SK-N-SH (cell line): ENCODE measurements around the gene EFCC1. TPM values are rescaled to one million over a fixed set of nuclear protein-coding genes. Genes with fewer than 3 reads are reported as not detected.

ENCODE experiments used
- CTCF ChIA-PET: fragments of 300-600, 350-600 bp; formaldehyde crosslinking; extraction: SDS; loops from one replicate; lab custom pipeline; 2021; lab: Yijun Ruan, JAX
- POLR2A ChIA-PET: fragments of 350-600 bp; sonication (Branson Sonifier 250); formaldehyde crosslinking; extraction: SDS; loops from one replicate; lab custom pipeline; 2020; ENCODE audit warnings: antibody characterized with exemption, inconsistent platforms; lab: Yijun Ruan, JAX
- DNase-seq: peaks from one replicate; pipeline ENCODE4 v3.0.0; 2012
- H2AFZ ChIP-seq: fragments of 200-600 bp; sonication (generic); 2 replicates; pipeline ENCODE4 v1.8.1; 2016; ENCODE audit warnings: antibody characterized with exemption, mild to moderate bottlenecking, low read depth
- H3F3A ChIP-seq: fragments of 200-600 bp; sonication (generic); replicated peaks from 2 replicates; pipeline ENCODE3; 2016; ENCODE audit warnings: antibody characterized with exemption, mild to moderate bottlenecking; ENCODE audit not compliant: insufficient read depth
- H3K27ac ChIP-seq, 2 experiments: fragments of 200-500 bp in 1 of 2; fragments of 200-600 bp in 1 of 2; sonication (Bioruptor generic) in 1 of 2; sonication (generic), shearing (Covaris generic) in 1 of 2; 2 replicates each; pipeline versions ENCODE4 v1.5.1 to v1.6.1; 2014 to 2016; ENCODE audit warnings: low read depth in 2 of 2, inconsistent platforms in 1 of 2, low read length in 1 of 2, mild to moderate bottlenecking in 1 of 2, mixed read lengths in 1 of 2
- H3K27me3 ChIP-seq: fragments of 200-600 bp; sonication (generic), shearing (Covaris generic); 2 replicates; pipeline ENCODE4 v1.6.1; 2016; ENCODE audit warnings: mixed run types; ENCODE audit not compliant: insufficient read depth
- H3K36me3 ChIP-seq, 2 experiments: fragments of 200-500 bp in 1 of 2; fragments of 200-600 bp in 1 of 2; sonication (Bioruptor generic) in 1 of 2; sonication (generic) in 1 of 2; replicated peaks in 1 of 2; 2 replicates each; pipeline versions ENCODE3 to v1.5.1; 2014 to 2016; ENCODE audit warnings: low read length in 1 of 2, mild to moderate bottlenecking in 1 of 2; ENCODE audit not compliant: insufficient read depth in 2 of 2, control insufficient read depth in 1 of 2
- H3K4me1 ChIP-seq, 2 experiments: fragments of 200-500 bp in 1 of 2; fragments of 200-600 bp in 1 of 2; sonication (Bioruptor generic) in 1 of 2; sonication (generic), shearing (Covaris generic) in 1 of 2; 2 replicates each; pipeline versions ENCODE4 v1.5.1 to v1.6.1; 2014 to 2016; ENCODE audit warnings: low read depth in 1 of 2, low read length in 1 of 2, mixed run types in 1 of 2; ENCODE audit not compliant: insufficient read depth in 2 of 2, control insufficient read depth in 1 of 2
- H3K4me2 ChIP-seq: fragments of 200-600 bp; sonication (generic), shearing (Covaris generic); 2 replicates; pipeline ENCODE4 v1.6.1; 2017; ENCODE audit warnings: mixed run types
- H3K4me3 ChIP-seq, 2 experiments: fragments of 200-500 bp in 1 of 2; fragments of 200-600 bp in 1 of 2; sonication (Bioruptor generic) in 1 of 2; sonication (generic), shearing (Covaris generic) in 1 of 2; 2 replicates each; pipeline versions ENCODE4 v1.5.1 to v1.8.1; 2014 to 2016; ENCODE audit warnings: low read depth in 2 of 2, inconsistent platforms in 1 of 2, low read length in 1 of 2, mild to moderate bottlenecking in 1 of 2, mixed read lengths in 1 of 2, moderate library complexity in 1 of 2
- H3K79me2 ChIP-seq: fragments of 200-600 bp; sonication (generic); 2 replicates; pipeline ENCODE4 v1.8.1; 2017; ENCODE audit warnings: mild to moderate bottlenecking; ENCODE audit not compliant: insufficient read depth
- H3K9ac ChIP-seq: fragments of 200-600 bp; sonication (generic); 2 replicates; pipeline ENCODE4 v1.6.1; 2017; ENCODE audit warnings: mixed run types
- H3K9me2 ChIP-seq: fragments of 200-600 bp; sonication (generic); 2 replicates; pipeline ENCODE4 v1.6.1; 2017; ENCODE audit warnings: mixed run types
- H3K9me3 ChIP-seq: fragments of 200-600 bp; sonication (generic); 2 replicates; pipeline ENCODE4 v1.6.1; 2017; ENCODE audit warnings: mixed run types, mild to moderate bottlenecking, moderate library complexity
- H4K20me1 ChIP-seq: fragments of 200-600 bp; sonication (generic); 2 replicates; pipeline ENCODE4 v1.6.1; 2017; ENCODE audit warnings: mild to moderate bottlenecking, mixed run types; ENCODE audit not compliant: insufficient read depth
- CHD2 ChIP-seq: fragments of 150-350 bp; IDR thresholded peaks from 2 replicates; pipeline ENCODE4 v1.6.1; 2018; ENCODE audit warnings: low read length; ENCODE audit not compliant: partially characterized antibody
- FOSL2 ChIP-seq: IDR thresholded peaks from 2 replicates; pipeline ENCODE4 v1.4.0; 2012; ENCODE audit warnings: low read depth, mild to moderate bottlenecking, moderate library complexity, borderline replicate concordance
- FOXJ3 ChIP-seq: sonication (generic); formaldehyde crosslinking; IDR thresholded peaks from 2 replicates; pipeline ENCODE4 v1.5.1; 2020; ENCODE audit warnings: mild to moderate bottlenecking, missing genetic modification reagents
- FOXM1 ChIP-seq: IDR thresholded peaks from 2 replicates; pipeline ENCODE4 v1.4.0; 2012; ENCODE audit warnings: low read depth, mild to moderate bottlenecking
- GATA2 ChIP-seq: sonication (generic); formaldehyde crosslinking; IDR thresholded peaks from 2 replicates; pipeline ENCODE4 v1.5.0; 2020; ENCODE audit warnings: mild to moderate bottlenecking, missing genetic modification reagents
- IRF3 ChIP-seq: fragments of 150-350 bp; IDR thresholded peaks from 2 replicates; pipeline ENCODE4 v1.6.1; 2016; ENCODE audit warnings: mild to moderate bottlenecking, low read depth, low read length
- MAX ChIP-seq: IDR thresholded peaks from 2 replicates; pipeline ENCODE4 v1.4.0; 2012; ENCODE audit warnings: low read depth
- NFIC ChIP-seq: IDR thresholded peaks from 2 replicates; pipeline ENCODE4 v1.4.0; 2012; ENCODE audit warnings: borderline replicate concordance
- RAD21 ChIP-seq: IDR thresholded peaks from 2 replicates; pipeline ENCODE4 v1.6.1; 2012; ENCODE audit warnings: mild to moderate bottlenecking, low read length
- RCOR1 ChIP-seq: fragments of 150-350 bp; IDR thresholded peaks from 2 replicates; pipeline ENCODE4 v1.6.1; 2017; ENCODE audit warnings: antibody characterized with exemption, low read length
- RFX5 ChIP-seq: IDR thresholded peaks from 2 replicates; pipeline ENCODE4 v1.6.1; 2012; ENCODE audit warnings: mild to moderate bottlenecking, improper control_type of control experiment, low read length
- RXRA ChIP-seq: IDR thresholded peaks from 2 replicates; pipeline ENCODE4 v1.4.0; 2012; ENCODE audit warnings: low read depth, mild to moderate bottlenecking, borderline replicate concordance
- SIN3A ChIP-seq: IDR thresholded peaks from 2 replicates; pipeline ENCODE4 v1.6.1; 2012; ENCODE audit warnings: low read depth, mild to moderate bottlenecking, low read length, moderate library complexity, borderline replicate concordance
- TAF1 ChIP-seq: IDR thresholded peaks from 2 replicates; pipeline ENCODE4 v1.6.1; 2012; ENCODE audit warnings: low read depth, mild to moderate bottlenecking, low read length, moderate library complexity, borderline replicate concordance
- TCF12 ChIP-seq: IDR thresholded peaks from 2 replicates; pipeline ENCODE4 v1.4.0; 2012
- TEAD4 ChIP-seq: IDR thresholded peaks from 2 replicates; pipeline ENCODE4 v1.4.0; 2012; ENCODE audit warnings: mild to moderate bottlenecking, borderline replicate concordance; ENCODE audit not compliant: insufficient read depth
- USF2 ChIP-seq: fragments of 150-350 bp; IDR thresholded peaks from 2 replicates; pipeline ENCODE4 v1.6.1; 2017; ENCODE audit warnings: antibody characterized with exemption, low read length, low read depth, borderline replicate concordance
- YY1 ChIP-seq: IDR thresholded peaks from 2 replicates; pipeline ENCODE4 v1.4.0; 2012; ENCODE audit warnings: low read depth, mild to moderate bottlenecking
- WGBS: methylation state at CpG from one replicate; pipeline ENCODE4 v1.1.6; 2017; ENCODE audit warnings: low lambda C conversion rate; 5-methylcytosine and 5-hydroxymethylcytosine counted together
- polyA plus RNA-seq, 3 experiments: library from polyadenylated mRNA; depleted of rRNA; stranded (reverse); fragments of >200 nt; gene quantifications; 2 replicates each; pipeline ENCODE4 v1.2.3, GENCODE V29; 2012

EFCC1 gene
- polyA plus RNA-seq, 1 of the 3 experiments (the other 2 are of a cell fraction), result not detected

GRCh38 chr3:128994581-128995546 lies 6.2 kb upstream of the EFCC1 start:
- ChIA-PET CTCF (interaction anchor here (0.8 to 5.4 kb wide), 7 partner anchors 9 to 250 kb away, joined by 3 to 43 read pairs (median 5); no protein-coding TSS in a partner anchor), POLR2A (interaction anchor here (1.0 to 1.1 kb wide), 2 partner anchors 18 to 32 kb away, joined by 3 to 4 read pairs; no protein-coding TSS in a partner anchor)
- H3K27me3 ChIP-seq, result peaks cover 25% of the 10 kb centered on the region

More at GRCh38 chr3:128994581-128995546, 6.2 kb upstream of the EFCC1 start:
- DNase-seq, result no peak
- Histone ChIP-seq H3K9me2 (no peaks in the 10 kb centered on the region), H3K27ac (no peak overlapping the region), H3K9ac (no peak overlapping the region)
- WGBS, result 66% methylated on average over 12 of the region's 19 CpGs
- TF ChIP-seq IRF3 (no peak), GATA2 (CRISPR knock-in tag) (no peak), TEAD4 (no peak), RXRA (no peak), FOXJ3 (CRISPR knock-in tag) (no peak), TCF12 (no peak), RFX5 (no peak), RCOR1 (no peak), NFIC (no peak), YY1 (no peak), MAX (no peak), RAD21 (no peak), SIN3A (no peak), USF2 (no peak), TAF1 (no peak), FOSL2 (no peak), CHD2 (no peak), FOXM1 (no peak)
- TF ChIP-seq, all 33 proteins: peak for 0
- Histone ChIP-seq H4K20me1 (no peaks in the 10 kb centered on the region), H3K79me2 (no peaks in the 10 kb centered on the region), H3K36me3 (no peaks in the 10 kb centered on the region), H3K4me2 (peak overlapping the region; percentile 69), H3F3A (no peaks in the 10 kb centered on the region), H3K9me3 (no peaks in the 10 kb centered on the region), H3K4me1 (peaks cover 0 to 15% of the 10 kb centered on the region in 2 experiments; a peak in 1 of 4 replicates), H3K4me3 (peak overlapping the region in 1 of 2 experiments; percentile 43; a peak in 1 of 4 replicates), H2AFZ (no peak overlapping the region; the same call in 1 of the 2 replicates)
